Duodenal mucosa (tissue), 2 donors: Measurements from ENCODE around the gene ATOSB.

Experiments used
- H3K27ac ChIP-seq: one replicate; pipeline ENCODE4 v1.7.0; 2013; ENCODE audit warnings: low read depth, low read length
- H3K27me3 ChIP-seq, 2 donors: one replicate each; pipeline ENCODE4 v1.7.0; 2013; ENCODE audit warnings: low read length in 2 of 2, control low read depth in 1 of 2; ENCODE audit not compliant: insufficient read depth in 2 of 2, control insufficient read depth in 1 of 2
- H3K36me3 ChIP-seq, 2 donors: one replicate each; pipeline ENCODE4 v1.7.0; 2013; ENCODE audit warnings: low read length in 2 of 2, control low read depth in 1 of 2; ENCODE audit not compliant: insufficient read depth in 2 of 2, control insufficient read depth in 1 of 2
- H3K4me1 ChIP-seq, 2 donors: one replicate each; pipeline ENCODE4 v1.7.0; 2013; ENCODE audit warnings: low read length in 2 of 2, control low read depth in 1 of 2; ENCODE audit not compliant: insufficient read depth in 2 of 2, control insufficient read depth in 1 of 2
- H3K4me3 ChIP-seq, 2 donors: one replicate each; pipeline ENCODE4 v1.7.0; 2013; ENCODE audit warnings: low read length in 2 of 2, low read depth in 1 of 2
- H3K9ac ChIP-seq, 2 donors: one replicate each; pipeline ENCODE4 v1.7.0; 2013; ENCODE audit warnings: low read length in 2 of 2, low read depth in 1 of 2
- H3K9me3 ChIP-seq, 2 donors: one replicate each; pipeline ENCODE4 v1.7.0; 2013; ENCODE audit warnings: low read length in 2 of 2, control low read depth in 1 of 2; ENCODE audit not compliant: control insufficient read depth in 1 of 2

The ATOSB gene

DNA sequence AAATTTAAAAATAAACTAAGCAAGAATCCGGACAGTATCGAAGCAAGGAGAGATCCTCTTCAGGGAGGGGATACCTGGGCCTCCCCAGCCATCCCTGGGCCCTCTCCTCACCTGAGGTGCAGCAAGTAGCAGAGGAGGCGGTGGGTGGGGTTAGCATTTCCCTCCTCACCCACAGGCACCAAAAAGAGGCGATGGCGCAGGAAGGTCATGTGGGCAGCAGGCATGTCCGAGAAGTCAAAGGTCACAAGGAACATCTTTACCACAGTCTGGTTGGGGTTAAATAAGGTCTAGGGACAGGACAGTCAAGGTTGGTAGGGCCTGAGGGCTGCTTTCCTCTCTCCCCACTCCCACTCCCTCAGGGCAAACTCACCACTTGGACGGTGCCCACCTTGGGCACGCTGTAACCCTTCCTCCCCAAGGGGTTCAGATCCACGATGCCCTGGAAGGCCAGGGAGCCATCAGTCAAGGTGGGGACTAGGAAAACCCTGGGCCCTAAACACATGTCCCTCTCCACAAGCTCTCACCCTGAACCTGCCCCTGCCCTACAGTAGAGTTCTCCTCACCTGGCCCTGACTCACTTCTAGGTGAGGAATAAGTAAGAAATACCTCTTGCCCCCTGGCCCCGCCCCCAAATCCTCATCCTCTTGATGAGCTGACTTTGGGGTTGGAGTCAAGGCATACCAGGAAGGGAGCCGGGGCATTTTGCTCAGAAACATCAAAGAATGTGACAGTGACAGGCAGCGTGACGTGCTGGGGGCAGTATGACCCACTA is 9.9 kb downstream of the ATOSB start:
- peaks cover 28% of the 10 kb centered on the region in 2 donors for H3K4me1 ChIP-seq
- H3K9me3 ChIP-seq, result no peaks in the 10 kb centered on the region
- no peak overlapping the region for H3K27ac ChIP-seq
- H3K36me3 ChIP-seq, result peaks cover 21 to 54% of the 10 kb centered on the region in 2 donors
- H3K9ac ChIP-seq, result no peak overlapping the region
- H3K27me3 ChIP-seq, result no peaks in the 10 kb centered on the region
- H3K4me3 ChIP-seq, result no peak overlapping the region

GRCh38 chr9:35105126-35105525 is 10.5 kb downstream of the ATOSB start:
- no peaks in the 10 kb centered on the region for H3K27me3 ChIP-seq
- no peak overlapping the region for H3K27ac ChIP-seq
- H3K36me3 ChIP-seq, result peaks cover 28 to 60% of the 10 kb centered on the region in 2 donors
- H3K4me1 ChIP-seq, result peaks cover 22% of the 10 kb centered on the region in 2 donors
- no peaks in the 10 kb centered on the region for H3K9me3 ChIP-seq
- H3K4me3 ChIP-seq, result no peak overlapping the region
- no peak overlapping the region for H3K9ac ChIP-seq

DNA sequence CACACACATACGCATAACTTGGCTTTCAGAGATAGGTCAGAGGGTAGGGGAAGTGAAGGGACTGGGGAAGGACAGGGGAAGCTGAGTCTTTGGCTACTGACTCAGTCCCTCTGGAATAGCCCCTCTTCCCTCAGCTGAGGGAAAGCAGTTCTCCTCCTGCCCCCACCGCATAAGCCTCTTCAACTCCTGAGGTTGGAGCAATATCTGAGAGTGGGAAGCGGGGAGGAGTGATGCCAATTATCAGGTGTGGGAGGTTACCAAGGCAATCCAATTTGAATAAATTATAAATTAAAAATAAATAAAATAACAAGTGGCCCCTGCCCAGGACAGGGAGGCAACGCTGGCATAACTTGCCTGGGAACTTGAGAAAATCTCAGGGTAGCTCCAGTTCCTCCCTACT is 11.1 kb downstream of the ATOSB start:
- Histone ChIP-seq H3K9ac (no peak overlapping the region), H3K27ac (no peak overlapping the region), H3K4me1 (peaks cover 18 to 21% of the 10 kb centered on the region in 2 donors), H3K27me3 (no peaks in the 10 kb centered on the region), H3K9me3 (no peaks in the 10 kb centered on the region), H3K4me3 (no peak overlapping the region), H3K36me3 (peaks cover 32 to 65% of the 10 kb centered on the region in 2 donors)

DNA sequence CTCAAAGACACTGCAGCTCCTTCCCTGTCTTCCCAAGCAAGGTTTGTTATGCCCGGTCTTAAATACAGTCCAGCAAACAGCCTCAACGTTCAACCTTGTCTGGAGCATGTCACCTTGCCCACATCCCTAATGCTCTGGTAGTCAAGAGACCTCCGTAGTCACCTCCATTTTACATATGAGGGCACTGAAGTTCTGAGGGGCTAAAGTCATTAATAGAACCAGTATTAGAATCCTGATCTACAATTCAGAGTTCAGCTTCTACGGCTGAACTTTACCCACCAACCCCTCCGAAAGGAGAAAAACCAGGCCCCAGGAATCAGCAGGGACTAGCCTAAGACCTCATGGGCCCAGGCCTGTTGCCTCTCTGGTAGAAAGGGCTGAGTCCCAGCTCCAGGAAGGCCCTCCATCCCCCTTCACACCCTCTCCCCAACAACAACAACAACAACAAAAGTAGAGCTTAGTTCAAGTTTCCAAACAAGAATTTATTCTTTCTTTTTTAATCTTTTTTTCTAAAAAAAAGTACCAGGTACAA is 11.9 kb downstream of the ATOSB start:
- peak overlapping the region; percentile 90 to 99 for H3K9ac ChIP-seq

DNA sequence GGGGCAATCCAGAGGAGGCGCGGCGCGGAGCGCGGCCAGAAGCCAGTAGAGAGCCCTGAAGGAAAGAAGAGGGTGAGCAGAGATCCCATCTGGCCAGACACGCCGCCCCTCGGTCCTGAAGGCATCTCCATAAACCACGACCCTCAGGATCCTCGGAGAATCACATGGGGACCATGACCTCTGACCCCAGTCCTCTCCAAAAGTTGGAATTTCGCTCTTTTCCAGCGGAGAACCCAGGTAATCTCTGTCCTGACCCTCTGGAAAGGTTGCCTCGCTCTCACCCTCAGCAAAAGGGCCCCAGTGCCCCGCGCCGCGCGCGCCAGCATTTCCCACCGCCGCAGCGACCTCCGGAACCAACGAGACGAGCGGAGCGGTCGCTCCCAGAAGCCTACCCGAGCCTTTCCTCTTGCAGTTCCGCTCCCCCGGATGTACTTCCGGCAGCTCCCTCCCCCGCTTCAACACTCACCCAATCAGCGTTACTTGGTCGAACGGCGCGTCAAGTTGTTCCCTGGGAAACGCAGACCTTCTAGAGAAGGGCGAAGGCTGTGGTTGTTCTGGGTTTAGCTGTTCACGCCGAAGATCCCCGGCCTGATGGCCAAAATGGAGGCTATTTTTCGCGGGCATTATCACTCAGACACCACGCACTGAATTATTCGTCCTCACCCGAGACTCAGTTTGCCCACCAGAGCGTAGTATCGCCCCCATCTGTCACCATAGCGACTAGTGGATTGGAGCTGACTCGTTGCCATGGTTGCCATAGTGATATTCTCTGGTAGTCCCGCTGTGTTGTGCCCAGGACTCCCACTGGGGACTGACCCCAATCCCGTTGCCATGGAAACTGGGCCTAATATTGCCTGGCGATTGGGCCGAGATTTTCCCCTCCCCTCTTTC is 12.6 kb downstream of the ATOSB start, which contains the start of gene STOML2:
Gene STOML2, minus strand, starts transcription at position 363 of the 891 bp plus-strand sequence. Its CDS starts 37 bp downstream, at position 326.
- H3K36me3 ChIP-seq, result peaks cover 28 to 60% of the 10 kb centered on the region in 2 donors
- peak within 1 kb of the TSS; percentile 90 to 99 for H3K9ac ChIP-seq
- H3K9me3 ChIP-seq, result no peaks in the 10 kb centered on the region
- peak within 1 kb of the TSS; percentile 55 for H3K27ac ChIP-seq
- H3K27me3 ChIP-seq, result no peaks in the 10 kb centered on the region
- H3K4me1 ChIP-seq, result peaks cover 18 to 21% of the 10 kb centered on the region in 2 donors
- peak within 1 kb of the TSS; percentile 97 to 99 for H3K4me3 ChIP-seq

More for the DNA sequence above, 11.9 kb downstream of the ATOSB start:
- Histone ChIP-seq H3K4me3 (peak overlapping the region; percentile 97 to 99), H3K27me3 (no peaks in the 10 kb centered on the region), H3K27ac (peak overlapping the region; percentile 53), H3K4me1 (peaks cover 18 to 21% of the 10 kb centered on the region in 2 donors), H3K9me3 (no peaks in the 10 kb centered on the region), H3K36me3 (peaks cover 32 to 67% of the 10 kb centered on the region in 2 donors)

DNA sequence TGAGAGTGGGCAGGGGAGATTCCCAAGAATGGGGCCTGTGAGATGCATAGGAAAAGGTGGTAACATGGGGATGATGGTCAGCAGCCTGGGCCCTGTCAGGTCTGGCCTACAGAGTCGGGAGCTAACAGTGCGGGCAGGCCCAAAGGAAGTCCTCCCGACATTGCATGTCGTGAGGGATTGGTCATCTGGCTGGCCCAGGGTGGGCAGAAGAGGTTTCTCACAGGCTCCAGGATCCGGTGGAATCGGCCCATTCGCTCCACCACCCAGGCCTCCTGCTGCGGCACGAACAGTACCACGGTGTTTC is 13.2 kb downstream of the ATOSB start:
- peak overlapping the region; percentile 90 to 99 for H3K9ac ChIP-seq
- peak overlapping the region; percentile 55 for H3K27ac ChIP-seq
- H3K4me1 ChIP-seq, result peaks cover 18 to 21% of the 10 kb centered on the region in 2 donors
- no peaks in the 10 kb centered on the region for H3K9me3 ChIP-seq
- H3K4me3 ChIP-seq, result peak overlapping the region; percentile 97 to 99
- H3K36me3 ChIP-seq, result peaks cover 24 to 55% of the 10 kb centered on the region in 2 donors
- no peaks in the 10 kb centered on the region for H3K27me3 ChIP-seq

DNA sequence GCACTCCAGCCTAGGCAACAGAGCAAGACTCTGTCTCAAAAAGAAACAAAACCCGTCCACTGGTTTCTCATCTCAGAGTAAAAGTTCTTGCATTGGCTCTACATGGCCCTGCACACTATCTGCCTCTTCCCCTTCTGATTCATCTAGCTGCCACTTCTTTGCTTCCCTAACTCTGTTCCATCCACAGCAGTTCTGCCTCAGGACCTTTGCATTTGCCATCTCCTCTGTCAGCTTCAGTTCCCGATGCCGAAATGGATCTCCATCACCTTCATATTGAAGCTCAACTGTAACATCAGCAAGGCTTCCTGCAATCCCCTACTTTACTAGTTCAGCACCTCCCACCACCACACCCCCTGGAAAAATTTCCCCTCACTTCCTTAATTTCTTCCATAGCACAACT is 18.1 kb downstream of the ATOSB start:
- no peak overlapping the region for H3K27ac ChIP-seq
- peaks cover 22 to 24% of the 10 kb centered on the region in 2 donors for H3K4me1 ChIP-seq
- no peaks in the 10 kb centered on the region for H3K27me3 ChIP-seq

GRCh38 chr9:35096035-35096849 is 19.4 kb downstream of the ATOSB start, which contains the start of gene PIGO:
PIGO (minus strand) TSS chr9:35096591; CDS start chr9:35095565, 1,026 bp downstream.
- Histone ChIP-seq H3K9me3 (no peaks in the 10 kb centered on the region), H3K36me3 (peaks cover 14 to 50% of the 10 kb centered on the region in 2 donors), H3K4me1 (peaks cover 11 to 12% of the 10 kb centered on the region in 2 donors), H3K27ac (peak within 1 kb of the TSS; percentile 98), H3K27me3 (no peaks in the 10 kb centered on the region), H3K9ac (peak within 1 kb of the TSS; percentile 95 to 97), H3K4me3 (peak within 1 kb of the TSS; percentile 85 to 95)

More for the DNA sequence above, 18.1 kb downstream of the ATOSB start:
- Histone ChIP-seq H3K4me3 (no peak overlapping the region), H3K9ac (no peak overlapping the region), H3K36me3 (peaks cover 13 to 40% of the 10 kb centered on the region in 2 donors), H3K9me3 (no peaks in the 10 kb centered on the region)

DNA sequence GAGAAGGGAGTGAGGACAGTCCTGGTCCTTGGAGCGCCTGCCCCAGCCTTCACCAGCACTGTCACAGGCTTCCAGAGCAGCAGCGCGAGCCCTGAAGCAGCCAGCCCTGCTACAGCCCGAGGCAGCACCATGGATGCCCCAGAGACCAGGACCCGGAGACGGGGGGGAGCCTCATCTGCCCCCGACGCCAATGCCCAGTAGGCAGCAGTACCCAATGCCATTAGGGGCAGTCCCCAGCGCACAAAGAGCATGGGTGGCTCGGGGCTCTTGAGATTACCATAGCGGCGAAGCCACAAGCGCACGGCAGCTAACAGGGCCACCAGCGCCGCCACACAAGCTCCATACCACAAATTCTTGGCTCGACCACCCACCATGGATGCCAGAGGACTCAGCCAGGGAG is 24.1 kb downstream of the ATOSB start:
- H3K9ac ChIP-seq, result no peak overlapping the region
- no peaks in the 10 kb centered on the region for H3K27me3 ChIP-seq
- H3K4me3 ChIP-seq, result no peak overlapping the region
- peaks cover 7 to 9% of the 10 kb centered on the region in 2 donors for H3K4me1 ChIP-seq
- H3K9me3 ChIP-seq, result no peaks in the 10 kb centered on the region
- H3K27ac ChIP-seq, result no peak overlapping the region
- H3K36me3 ChIP-seq, result peaks cover 26 to 69% of the 10 kb centered on the region in 2 donors
